ENCODE results near the gene SLC16A8. TPM values are rescaled to one million over a fixed set of nuclear protein-coding genes. Genes with fewer than 3 reads are reported as not detected.

The SLC16A8 gene
- polyA plus RNA-seq, 1 donor (not counting 4 experiments of a cell fraction or from before 2014, with no cell fraction given), result not detected

GRCh38 chr22:38106814-38107578 is 23.0 kb upstream of the SLC16A8 start:
- H3K36me3 ChIP-seq (ENCODE audit: control insufficient read depth in 2 of 2, extremely low read depth in 1 of 2, insufficient read depth in 2 of 2, low read length in 2 of 2), result no peaks in the 10 kb centered on the region
- dilution Hi-C loops (cut with MboI; ENCODE audit: extremely low pct_ligation_motif_present, low sequenced_read_pairs), result no loop called here
- no peak overlapping the region for H3K9ac ChIP-seq (ENCODE audit: control insufficient read depth, extremely low read depth, insufficient read depth, low read length)
- H3K4me2 ChIP-seq (ENCODE audit: control insufficient read depth, extremely low read depth, insufficient read depth, low read depth, low read length), result no peak overlapping the region
- no peaks in the 10 kb centered on the region for H3K9me3 ChIP-seq (ENCODE audit: control insufficient read depth, low read depth, low read length)
- H3K27ac ChIP-seq (ENCODE audit: control insufficient read depth, insufficient read depth, low read length), result no peak overlapping the region
- H3K79me2 ChIP-seq (ENCODE audit: control insufficient read depth, insufficient read depth, low read length), result no peaks in the 10 kb centered on the region
- H3K9me1 ChIP-seq (ENCODE audit: control insufficient read depth, extremely low read depth, insufficient read depth, low read length), result no peaks in the 10 kb centered on the region
- H4K20me1 ChIP-seq (ENCODE audit: control insufficient read depth, extremely low read depth, insufficient read depth, low read length), result no peaks in the 10 kb centered on the region
- no peak for DNase-seq (ENCODE audit: low read depth, low spot score)
- TF ChIP-seq CTCF (optimal IDR thresholded peaks at IDR 0.05 in 1 of 3, IDR thresholded peaks at IDR 0.05 in 1 of 3, conservative IDR thresholded peaks at IDR 0.05 in 1 of 3; ENCODE audit: extremely low read depth in 1 of 3, insufficient read depth in 2 of 3, low read length in 3 of 3), result no peak
- TF ChIP-seq EZH2 (IDR thresholded peaks at IDR 0.05; ENCODE audit: low read length), result no peak
- no peaks in the 10 kb centered on the region for H3K27me3 ChIP-seq (ENCODE audit: control insufficient read depth, extremely low read depth, insufficient read depth, low read length)
- H3K4me3 ChIP-seq (ENCODE audit: control insufficient read depth in 2 of 3, extremely low read depth in 1 of 3, insufficient read depth in 2 of 3, low read depth in 1 of 3, low read length in 3 of 3), result no peak overlapping the region
- no peak overlapping the region for H2AFZ ChIP-seq (ENCODE audit: control insufficient read depth, low read length)
- FAIRE-seq, result no peak
- peaks cover 15% of the 10 kb centered on the region for H3K4me1 ChIP-seq (ENCODE audit: control insufficient read depth, extremely low read depth, insufficient read depth, low read length)

GRCh38 chr22:38104084-38104483 is 20.1 kb upstream of the SLC16A8 start:
- DNase-seq (ENCODE audit: low read depth, low spot score) (no peak), FAIRE-seq (no peak)
- Histone ChIP-seq H2AFZ (ENCODE audit: control insufficient read depth, low read length) (no peak overlapping the region), H3K27me3 (ENCODE audit: control insufficient read depth, extremely low read depth, insufficient read depth, low read length) (no peaks in the 10 kb centered on the region), H3K9ac (ENCODE audit: control insufficient read depth, extremely low read depth, insufficient read depth, low read length) (no peak overlapping the region), H3K27ac (ENCODE audit: control insufficient read depth, insufficient read depth, low read length) (no peak overlapping the region), H3K4me1 (ENCODE audit: control insufficient read depth, extremely low read depth, insufficient read depth, low read length) (no peaks in the 10 kb centered on the region), H3K79me2 (ENCODE audit: control insufficient read depth, insufficient read depth, low read length) (no peaks in the 10 kb centered on the region), H3K4me2 (ENCODE audit: control insufficient read depth, extremely low read depth, insufficient read depth, low read depth, low read length) (no peak overlapping the region), H3K36me3 (ENCODE audit: control insufficient read depth in 2 of 2, extremely low read depth in 1 of 2, insufficient read depth in 2 of 2, low read length in 2 of 2) (no peaks in the 10 kb centered on the region), H4K20me1 (ENCODE audit: control insufficient read depth, extremely low read depth, insufficient read depth, low read length) (no peaks in the 10 kb centered on the region), H3K9me1 (ENCODE audit: control insufficient read depth, extremely low read depth, insufficient read depth, low read length) (no peaks in the 10 kb centered on the region), H3K4me3 (ENCODE audit: control insufficient read depth in 2 of 3, extremely low read depth in 1 of 3, insufficient read depth in 2 of 3, low read depth in 1 of 3, low read length in 3 of 3) (no peak overlapping the region), H3K9me3 (ENCODE audit: control insufficient read depth, low read depth, low read length) (no peaks in the 10 kb centered on the region)
- no peak for TF ChIP-seq EZH2 (IDR thresholded peaks at IDR 0.05; ENCODE audit: low read length)
- TF ChIP-seq CTCF (optimal IDR thresholded peaks at IDR 0.05 in 1 of 3, IDR thresholded peaks at IDR 0.05 in 1 of 3, conservative IDR thresholded peaks at IDR 0.05 in 1 of 3; ENCODE audit: extremely low read depth in 1 of 3, insufficient read depth in 2 of 3, low read length in 3 of 3), result peak; percentile 42 to 58 (median 55)
- dilution Hi-C loops (cut with MboI; ENCODE audit: extremely low pct_ligation_motif_present, low sequenced_read_pairs), result no loop called here

Data from keratinocyte (primary cell).